HL-60 (cell line): ENCODE measurements around the gene HPN.

Experiments used
- POLR2AphosphoS5 ChIP-seq: IDR thresholded peaks from 2 replicates; pipeline ENCODE4 v1.6.1; 2012; ENCODE audit warnings: low read depth
- REST ChIP-seq: IDR thresholded peaks from 2 replicates; pipeline ENCODE4 v1.6.1; 2012; ENCODE audit warnings: low read depth; ENCODE audit not compliant: insufficient replicate concordance
- TF ChIP-seq, protein P1 (sequence below): IDR thresholded peaks from one replicate; pipeline ENCODE4 v1.5.1; 2011; ENCODE audit warnings: low read length, control low read depth, inconsistent platforms; ENCODE audit not compliant: insufficient read depth

DNA sequence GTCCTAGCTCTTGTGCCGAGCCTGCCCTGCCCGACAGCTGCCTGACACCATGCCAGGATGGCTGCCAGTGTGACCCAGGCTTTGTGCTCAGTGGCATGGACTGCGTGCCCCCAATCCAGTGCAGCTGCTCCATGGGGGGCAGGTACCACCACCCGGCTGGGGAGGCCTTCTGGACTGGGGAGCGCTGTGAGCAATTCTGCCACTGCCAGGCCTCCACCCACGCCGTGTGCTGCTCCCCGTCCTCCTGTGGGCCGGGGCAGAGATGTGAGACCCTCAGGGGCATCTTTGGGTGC lies 64.7 kb downstream of the HPN start:
- TF ChIP-seq, protein P1, sequence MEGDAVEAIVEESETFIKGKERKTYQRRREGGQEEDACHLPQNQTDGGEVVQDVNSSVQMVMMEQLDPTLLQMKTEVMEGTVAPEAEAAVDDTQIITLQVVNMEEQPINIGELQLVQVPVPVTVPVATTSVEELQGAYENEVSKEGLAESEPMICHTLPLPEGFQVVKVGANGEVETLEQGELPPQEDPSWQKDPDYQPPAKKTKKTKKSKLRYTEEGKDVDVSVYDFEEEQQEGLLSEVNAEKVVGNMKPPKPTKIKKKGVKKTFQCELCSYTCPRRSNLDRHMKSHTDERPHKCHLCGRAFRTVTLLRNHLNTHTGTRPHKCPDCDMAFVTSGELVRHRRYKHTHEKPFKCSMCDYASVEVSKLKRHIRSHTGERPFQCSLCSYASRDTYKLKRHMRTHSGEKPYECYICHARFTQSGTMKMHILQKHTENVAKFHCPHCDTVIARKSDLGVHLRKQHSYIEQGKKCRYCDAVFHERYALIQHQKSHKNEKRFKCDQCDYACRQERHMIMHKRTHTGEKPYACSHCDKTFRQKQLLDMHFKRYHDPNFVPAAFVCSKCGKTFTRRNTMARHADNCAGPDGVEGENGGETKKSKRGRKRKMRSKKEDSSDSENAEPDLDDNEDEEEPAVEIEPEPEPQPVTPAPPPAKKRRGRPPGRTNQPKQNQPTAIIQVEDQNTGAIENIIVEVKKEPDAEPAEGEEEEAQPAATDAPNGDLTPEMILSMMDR = no peak
- TF ChIP-seq POLR2AphosphoS5 (no peak), REST (no peak)
